Liver (tissue), 9 donors: ENCODE measurements around the gene CDK9. TPM values are rescaled to one million over a fixed set of nuclear protein-coding genes. Genes with fewer than 3 reads are reported as not detected.

Experiments
- DNase-seq: peaks from one replicate; pipeline ENCODE4 v3.0.0-alpha.2; 2017; ENCODE audit warnings: low spot score
- H3K27ac ChIP-seq, 2 donors: one replicate each; pipeline ENCODE4 v1.7.0; 2013; ENCODE audit warnings: inconsistent platforms in 2 of 2, low read length in 2 of 2, control low read depth in 1 of 2, low read depth in 1 of 2, mild to moderate bottlenecking in 1 of 2
- H3K27me3 ChIP-seq, 4 donors: one replicate each; pipeline versions ENCODE4 v1.6.1 to v1.7.0; 2013; ENCODE audit warnings: low read length in 3 of 4, inconsistent platforms in 1 of 4, mild to moderate bottlenecking in 1 of 4, moderate library complexity in 1 of 4; ENCODE audit not compliant: control insufficient read depth in 4 of 4, insufficient read depth in 4 of 4
- H3K36me3 ChIP-seq, 4 donors: one replicate each; pipeline versions ENCODE4 v1.6.1 to v1.7.0; 2013; ENCODE audit warnings: low read length in 3 of 4, mild to moderate bottlenecking in 3 of 4, low read depth in 1 of 4, moderate library complexity in 1 of 4; ENCODE audit not compliant: control insufficient read depth in 4 of 4, insufficient read depth in 3 of 4
- H3K4me1 ChIP-seq, 4 donors: one replicate each; pipeline versions ENCODE4 v1.6.1 to v1.7.0; 2013; ENCODE audit warnings: low read length in 3 of 4, mild to moderate bottlenecking in 3 of 4, moderate library complexity in 1 of 4; ENCODE audit not compliant: control insufficient read depth in 4 of 4, insufficient read depth in 4 of 4
- H3K4me3 ChIP-seq, 3 donors: one replicate each; pipeline versions ENCODE4 v1.6.1 to v1.7.0; 2013; ENCODE audit warnings: low read length in 3 of 3, control low read depth in 1 of 3, low read depth in 1 of 3, mild to moderate bottlenecking in 1 of 3
- H3K9ac ChIP-seq, 2 donors: one replicate each; pipeline ENCODE4 v1.7.0; 2013; ENCODE audit warnings: low read length in 2 of 2, mild to moderate bottlenecking in 2 of 2, moderate library complexity in 2 of 2, control low read depth in 1 of 2, low read depth in 1 of 2
- H3K9me3 ChIP-seq, 4 donors: one replicate each; pipeline versions ENCODE4 v1.6.1 to v1.7.0; 2013; ENCODE audit warnings: low read length in 3 of 4; ENCODE audit not compliant: control insufficient read depth in 4 of 4
- EGR1 ChIP-seq, 2 donors: IDR thresholded peaks; 2 replicates each; pipeline ENCODE4 v1.6.1; 2016 to 2018; ENCODE audit warnings: antibody characterized with exemption in 2 of 2, low read depth in 2 of 2
- FOXA1 ChIP-seq: IDR thresholded peaks from 2 replicates; pipeline ENCODE4 v1.6.1; 2016; ENCODE audit warnings: antibody characterized with exemption
- FOXA2 ChIP-seq: IDR thresholded peaks from 2 replicates; pipeline ENCODE4 v1.6.1; 2016; ENCODE audit warnings: antibody characterized with exemption
- GABPA ChIP-seq, 2 donors: IDR thresholded peaks in 1 of 2; conservative IDR thresholded peaks in 1 of 2; 2 replicates each; pipeline ENCODE4 v1.6.1; 2016; ENCODE audit warnings: antibody characterized with exemption in 2 of 2, mild to moderate bottlenecking in 1 of 2, moderate library complexity in 1 of 2
- HNF4A ChIP-seq, 2 donors: conservative IDR thresholded peaks; 2 replicates each; pipeline ENCODE4 v1.6.1; 2016; ENCODE audit warnings: antibody characterized with exemption in 2 of 2, mild to moderate bottlenecking in 2 of 2
- HNF4G ChIP-seq: IDR thresholded peaks from 2 replicates; pipeline ENCODE4 v1.6.1; 2016; ENCODE audit warnings: antibody characterized with exemption
- JUND ChIP-seq, 2 donors: IDR thresholded peaks; 2 replicates each; pipeline ENCODE4 v1.6.1; 2016; ENCODE audit warnings: antibody characterized with exemption in 2 of 2
- NR2F2 ChIP-seq: IDR thresholded peaks from 2 replicates; pipeline ENCODE4 v1.6.1; 2016; ENCODE audit warnings: antibody characterized with exemption
- RAD21 ChIP-seq, 2 donors: IDR thresholded peaks; 2 replicates each; pipeline ENCODE4 v1.6.1; 2016; ENCODE audit warnings: antibody characterized with exemption in 2 of 2, mild to moderate bottlenecking in 2 of 2
- REST ChIP-seq: IDR thresholded peaks from 2 replicates; pipeline ENCODE4 v1.6.1; 2016; ENCODE audit warnings: antibody characterized with exemption, mild to moderate bottlenecking
- RXRA ChIP-seq, 2 donors: IDR thresholded peaks; 2 replicates each; pipeline ENCODE4 v1.6.1; 2017 to 2018; ENCODE audit warnings: antibody characterized with exemption in 2 of 2, mild to moderate bottlenecking in 1 of 2
- SP1 ChIP-seq: IDR thresholded peaks from 2 replicates; pipeline ENCODE4 v1.6.1; 2018; ENCODE audit warnings: antibody characterized with exemption, mild to moderate bottlenecking
- TAF1 ChIP-seq: conservative IDR thresholded peaks from 2 replicates; pipeline ENCODE4 v1.6.1; 2016; ENCODE audit warnings: antibody characterized with exemption, mild to moderate bottlenecking
- YY1 ChIP-seq: IDR thresholded peaks from 2 replicates; pipeline ENCODE4 v1.6.1; 2016; ENCODE audit warnings: antibody characterized with exemption, mild to moderate bottlenecking
- ZBTB33 ChIP-seq: IDR thresholded peaks from 2 replicates; pipeline ENCODE4 v1.6.1; 2016; ENCODE audit warnings: antibody characterized with exemption
- WGBS: extraction: QIAGEN DNeasy Blood & Tissue Kit; methylation state at CpG from one replicate; pipeline ENCODE4 v1.1.7; 2013; 5-methylcytosine and 5-hydroxymethylcytosine counted together
- polyA plus RNA-seq, 2 donors: library from polyadenylated mRNA; stranded (reverse) in 1 of 2; unstranded in 1 of 2; fragments of 200-250 nt in 1 of 2; fragments of >200 nt in 1 of 2; fragmentation: Nextera tagmentation in 1 of 2; extraction: Ambion mirVana in 1 of 2; gene quantifications; one replicate each; pipeline versions ENCODE4 v1.2.1 to v1.2.3, GENCODE V29; 2013 to 2015
- total RNA-seq, 2 donors: library from RNA; depleted of rRNA; stranded (reverse); fragments of >200 nt; gene quantifications; one replicate each; pipeline ENCODE4 v1.2.3, GENCODE V29; 2014
- TF ChIP-seq, protein P1 (sequence below): fragments of 150-350 bp; IDR thresholded peaks from 2 replicates; pipeline ENCODE4 v1.5.1; 2017; ENCODE audit warnings: improper control_type of control experiment, low read depth, low read length; ENCODE audit not compliant: missing input control
- TF ChIP-seq, protein P2 (sequence below): IDR thresholded peaks from 2 replicates; pipeline ENCODE4 v1.6.1; 2016; ENCODE audit warnings: antibody characterized with exemption
- TF ChIP-seq, protein P3 (sequence below): IDR thresholded peaks from 2 replicates; pipeline ENCODE4 v1.6.1; 2016; ENCODE audit warnings: antibody characterized with exemption
- donor health status: healthy.
- donor health status: healthy.
- donor health status: healthy.
- donor health status: healthy.
- donor health status: healthy.

Gene CDK9
- total and polyA plus RNA-seq, 4 donors, result 31.8 to 41.4 (median 36.8) TPM

- Histone ChIP-seq H3K4me3 (no peak overlapping the region), H3K27ac (no peak overlapping the region), H3K9ac (no peak overlapping the region), H3K9me3 (no peaks in the 10 kb centered on the region), H3K27me3 (no peaks in the 10 kb centered on the region), H3K36me3 (no peaks in the 10 kb centered on the region), H3K4me1 (peaks cover 0 to 10% (median 8%) of the 10 kb centered on the region in 4 donors)
- TF ChIP-seq RXRA (IDR thresholded peaks at IDR 0.05) (no peak), GABPA (IDR thresholded peaks at IDR 0.05 in 1 of 2, conservative IDR thresholded peaks at IDR 0.05 in 1 of 2) (no peak), NR2F2 (no peak), RAD21 (IDR thresholded peaks at IDR 0.05) (no peak), SP1 (no peak), HNF4A (conservative IDR thresholded peaks at IDR 0.05) (no peak), TAF1 (no peak), ZBTB33 (no peak), EGR1 (IDR thresholded peaks at IDR 0.05; ENCODE audit: low read depth in 2 of 2) (no peak), FOXA2 (no peak), YY1 (no peak), JUND (IDR thresholded peaks at IDR 0.05) (no peak), REST (no peak), FOXA1 (no peak), HNF4G (no peak)
- TF ChIP-seq, protein P1, sequence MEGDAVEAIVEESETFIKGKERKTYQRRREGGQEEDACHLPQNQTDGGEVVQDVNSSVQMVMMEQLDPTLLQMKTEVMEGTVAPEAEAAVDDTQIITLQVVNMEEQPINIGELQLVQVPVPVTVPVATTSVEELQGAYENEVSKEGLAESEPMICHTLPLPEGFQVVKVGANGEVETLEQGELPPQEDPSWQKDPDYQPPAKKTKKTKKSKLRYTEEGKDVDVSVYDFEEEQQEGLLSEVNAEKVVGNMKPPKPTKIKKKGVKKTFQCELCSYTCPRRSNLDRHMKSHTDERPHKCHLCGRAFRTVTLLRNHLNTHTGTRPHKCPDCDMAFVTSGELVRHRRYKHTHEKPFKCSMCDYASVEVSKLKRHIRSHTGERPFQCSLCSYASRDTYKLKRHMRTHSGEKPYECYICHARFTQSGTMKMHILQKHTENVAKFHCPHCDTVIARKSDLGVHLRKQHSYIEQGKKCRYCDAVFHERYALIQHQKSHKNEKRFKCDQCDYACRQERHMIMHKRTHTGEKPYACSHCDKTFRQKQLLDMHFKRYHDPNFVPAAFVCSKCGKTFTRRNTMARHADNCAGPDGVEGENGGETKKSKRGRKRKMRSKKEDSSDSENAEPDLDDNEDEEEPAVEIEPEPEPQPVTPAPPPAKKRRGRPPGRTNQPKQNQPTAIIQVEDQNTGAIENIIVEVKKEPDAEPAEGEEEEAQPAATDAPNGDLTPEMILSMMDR, result no peak
- TF ChIP-seq, protein P2, sequence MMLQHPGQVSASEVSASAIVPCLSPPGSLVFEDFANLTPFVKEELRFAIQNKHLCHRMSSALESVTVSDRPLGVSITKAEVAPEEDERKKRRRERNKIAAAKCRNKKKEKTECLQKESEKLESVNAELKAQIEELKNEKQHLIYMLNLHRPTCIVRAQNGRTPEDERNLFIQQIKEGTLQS, result no peak
- TF ChIP-seq, protein P3, sequence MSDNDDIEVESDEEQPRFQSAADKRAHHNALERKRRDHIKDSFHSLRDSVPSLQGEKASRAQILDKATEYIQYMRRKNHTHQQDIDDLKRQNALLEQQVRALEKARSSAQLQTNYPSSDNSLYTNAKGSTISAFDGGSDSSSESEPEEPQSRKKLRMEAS, result no peak
- WGBS, result 94% methylated on average over 10 of the region's 10 CpGs
- no peak for DNase-seq
Measured at GRCh38 chr9:127773981-127774380, 11.9 kb upstream of the CDK9 start.
